GM12872 (cell line): ENCODE measurements around the gene RAB36.

Source experiments
- CTCF ChIP-seq: IDR thresholded peaks from 3 replicates; pipeline ENCODE4 v1.5.1; 2011; ENCODE audit warnings: low read depth, mild to moderate bottlenecking, low read length, moderate library complexity; ENCODE audit not compliant: insufficient read depth

RAB36 gene

GRCh38 chr22:23146478-23147205, 1.4 kb downstream of the RAB36 start:
- TF ChIP-seq CTCF, result no peak

GRCh38 chr22:23147617-23148387, 2.5 kb downstream of the RAB36 start:
- no peak for TF ChIP-seq CTCF

- TF ChIP-seq CTCF, result no peak
These were observed 4.5 kb downstream of the RAB36 start for GRCh38 chr22:23149743-23150238.

- no peak for TF ChIP-seq CTCF
These were observed 5.5 kb downstream of the RAB36 start for GRCh38 chr22:23150762-23151161.

- TF ChIP-seq CTCF, result no peak
These were observed 6.5 kb downstream of the RAB36 start for GRCh38 chr22:23151827-23152226.

GRCh38 chr22:23152238-23153114, 7.2 kb downstream of the RAB36 start:
- TF ChIP-seq CTCF, result no peak

- no peak for TF ChIP-seq CTCF
These were observed 8.7 kb downstream of the RAB36 start for GRCh38 chr22:23153994-23154393.
